Tibial artery (tissue), 4 donors: ENCODE results near the gene FSIP2.

Experiments used
- DNase-seq, 2 donors: peaks; one replicate each; pipeline ENCODE4 v3.0.0-alpha.2; 2019
- H3K27ac ChIP-seq, 2 donors: fragments of 200-600 bp; sonication (generic) in 1 of 2; 1 replicate in 1 of 2; 2 replicates in 1 of 2; pipeline ENCODE4 v1.5.1; 2018 to 2019; ENCODE audit warnings: mild to moderate bottlenecking in 1 of 2
- H3K27me3 ChIP-seq, 2 donors: fragments of 200-600 bp; sonication (generic) in 1 of 2; one replicate each; pipeline versions ENCODE4 v1.5.1 to v1.6.0; 2016 to 2019
- H3K36me3 ChIP-seq, 3 donors: fragments of 200-600 bp; sonication (generic) in 2 of 3; one replicate each; pipeline ENCODE4 v1.5.1; 2016 to 2019; ENCODE audit warnings: mild to moderate bottlenecking in 2 of 3
- H3K4me1 ChIP-seq, 4 donors: fragments of 200-600 bp; sonication (generic) in 2 of 4; 1 replicate in 3 of 4; 2 replicates in 1 of 4; pipeline ENCODE4 v1.5.1; 2016 to 2019
- H3K4me3 ChIP-seq, 2 donors: fragments of 200-600 bp; sonication (generic) in 1 of 2; 1 replicate in 1 of 2; 2 replicates in 1 of 2; pipeline ENCODE4 v1.5.1; 2018 to 2019; ENCODE audit warnings: mild to moderate bottlenecking in 2 of 2
- H3K9me3 ChIP-seq, 3 donors: fragments of 200-600 bp; sonication (generic) in 1 of 3; one replicate each; pipeline ENCODE4 v1.5.1; 2016 to 2019
- CTCF ChIP-seq, 2 experiments: fragments of 200-600 bp in 1 of 2; fragments of 450-650 bp in 1 of 2; IDR thresholded peaks; one replicate each; pipeline ENCODE4 v1.5.1; 2017 to 2019; ENCODE audit warnings: antibody characterized with exemption in 2 of 2, mild to moderate bottlenecking in 1 of 2, moderate library complexity in 1 of 2
- intact Hi-C: fragments of 100-400 bp; cut with DNase I; formaldehyde crosslinking; loops from one replicate; pipeline ENCODE4 v1.15.0; 2023; ENCODE audit warnings: low total_unique reads

The FSIP2 gene

GRCh38 chr2:185828326-185828725 lies 89.7 kb downstream of the FSIP2 start:
- intact Hi-C loops, result no loop called here
- no peak for DNase-seq

GRCh38 chr2:185833864-185834263 lies 95.3 kb downstream of the FSIP2 start:
- no peak for DNase-seq
- H3K27ac ChIP-seq, result no peak overlapping the region
- no peak overlapping the region for H3K4me3 ChIP-seq
- no peak for TF ChIP-seq CTCF (IDR thresholded peaks at IDR 0.05)
- intact Hi-C loops, result no loop called here
- peaks cover 0 to 12% (median 0%) of the 10 kb centered on the region in 3 donors for H3K9me3 ChIP-seq
- no peaks in the 10 kb centered on the region for H3K36me3 ChIP-seq
- no peaks in the 10 kb centered on the region for H3K4me1 ChIP-seq
- no peaks in the 10 kb centered on the region for H3K27me3 ChIP-seq

More at GRCh38 chr2:185828326-185828725, 89.7 kb downstream of the FSIP2 start:
- no peak overlapping the region for H3K27ac ChIP-seq
- no peak overlapping the region for H3K4me3 ChIP-seq
- TF ChIP-seq CTCF (IDR thresholded peaks at IDR 0.05), result no peak
- no peaks in the 10 kb centered on the region for H3K9me3 ChIP-seq
- H3K4me1 ChIP-seq, result no peaks in the 10 kb centered on the region
- H3K27me3 ChIP-seq, result no peaks in the 10 kb centered on the region
- no peaks in the 10 kb centered on the region for H3K36me3 ChIP-seq

- intact Hi-C loops, result no loop called here
- no peak for TF ChIP-seq CTCF (IDR thresholded peaks at IDR 0.05)
- Histone ChIP-seq H3K27ac (no peak overlapping the region), H3K36me3 (no peaks in the 10 kb centered on the region), H3K4me3 (no peak overlapping the region), H3K9me3 (peaks cover 0 to 32% (median 0%) of the 10 kb centered on the region in 3 donors), H3K4me1 (no peaks in the 10 kb centered on the region), H3K27me3 (no peaks in the 10 kb centered on the region)
- DNase-seq, result no peak
These were observed 97.4 kb downstream of the FSIP2 start for GRCh38 chr2:185835974-185836373.

GRCh38 chr2:185854885-185855284 lies 116.3 kb downstream of the FSIP2 start:
- Histone ChIP-seq H3K9me3 (peaks cover 0 to 24% (median 7%) of the 10 kb centered on the region in 3 donors), H3K4me3 (no peak overlapping the region), H3K27ac (no peak overlapping the region), H3K36me3 (peaks cover 0 to 8% (median 4%) of the 10 kb centered on the region in 3 donors), H3K27me3 (no peaks in the 10 kb centered on the region), H3K4me1 (no peaks in the 10 kb centered on the region)
- TF ChIP-seq CTCF (IDR thresholded peaks at IDR 0.05), result no peak
- intact Hi-C loops, result no loop called here
- DNase-seq, result no peak

- peaks cover 0 to 5% (median 0%) of the 10 kb centered on the region in 3 donors for H3K36me3 ChIP-seq
These were observed 119.1 kb downstream of the FSIP2 start for GRCh38 chr2:185857691-185858090.

More at GRCh38 chr2:185857691-185858090, 119.1 kb downstream of the FSIP2 start:
- no peaks in the 10 kb centered on the region for H3K27me3 ChIP-seq
- H3K4me1 ChIP-seq, result no peaks in the 10 kb centered on the region
- intact Hi-C loops, result no loop called here
- no peak overlapping the region for H3K27ac ChIP-seq
- DNase-seq, result no peak
- no peak for TF ChIP-seq CTCF (IDR thresholded peaks at IDR 0.05)
- H3K4me3 ChIP-seq, result no peak overlapping the region
- H3K9me3 ChIP-seq, result peaks cover 0 to 24% (median 5%) of the 10 kb centered on the region in 3 donors
